AG09309 (cell line): Measurements from ENCODE around the gene PRKN.
"Not testable (repeated sequence)": the region's sequence is repeated elsewhere in the genome, so short reads cannot be mapped to it uniquely, and the experiment has no call there.

Source experiments
- DNase-seq: peaks from one replicate; pipeline ENCODE4 v3.0.0-alpha.2; 2010; ENCODE audit warnings: low read depth
- H3K4me3 ChIP-seq: 2 replicates; pipeline ENCODE4 v1.5.1; 2011; ENCODE audit warnings: mild to moderate bottlenecking, low read depth, low read length, moderate library complexity; ENCODE audit not compliant: control insufficient read depth
- CTCF ChIP-seq: IDR thresholded peaks from 2 replicates; pipeline ENCODE4 v1.5.1; 2011; ENCODE audit warnings: mild to moderate bottlenecking, low read depth, low read length, inconsistent platforms; ENCODE audit not compliant: insufficient read depth, control insufficient read depth; ENCODE audit errors: missing control alignments

PRKN gene

GRCh38 chr6:161338015-161338414 is 1389.6 kb downstream of the PRKN start:
- no peak overlapping the region for H3K4me3 ChIP-seq
- no peak for TF ChIP-seq CTCF
- no peak for DNase-seq

- DNase-seq: no peak
- H3K4me3 ChIP-seq: no peak overlapping the region
- TF ChIP-seq CTCF: no peak
These were observed 1391.1 kb downstream of the PRKN start for GRCh38 chr6:161336479-161336878.

- H3K4me3 ChIP-seq: no peak overlapping the region
- TF ChIP-seq CTCF: no peak
- DNase-seq: no peak
These were observed 1394.2 kb downstream of the PRKN start for GRCh38 chr6:161333410-161333809.

GRCh38 chr6:161331402-161332081 is 1396.0 kb downstream of the PRKN start:
- not testable (repeated sequence) for DNase-seq, H3K4me3 ChIP-seq

GRCh38 chr6:161327360-161327953 is 1400.1 kb downstream of the PRKN start:
- DNase-seq: no peak
- TF ChIP-seq CTCF: no peak
- H3K4me3 ChIP-seq: no peak overlapping the region

GRCh38 chr6:161319231-161319630 is 1408.3 kb downstream of the PRKN start:
- H3K4me3 ChIP-seq: no peak overlapping the region
- TF ChIP-seq CTCF: no peak
- DNase-seq: no peak

- DNase-seq: no peak
- no peak overlapping the region for H3K4me3 ChIP-seq
- TF ChIP-seq CTCF: no peak
These were observed 1409.1 kb downstream of the PRKN start for GRCh38 chr6:161318456-161318855.
